Neural progenitor cell (in vitro differentiated cells): ENCODE results near the gene MED17. TPM values are rescaled to one million over a fixed set of nuclear protein-coding genes. Genes with fewer than 3 reads are reported as not detected.

Experiments
- DNase-seq: peaks from one replicate; pipeline ENCODE4 v3.0.0-alpha.2; 2016; ENCODE audit warnings: low spot score
- H2AFZ ChIP-seq: fragments of 200-600 bp; sonication (generic); replicated peaks from 2 replicates; pipeline ENCODE4 v1.6.1; 2016; ENCODE audit warnings: antibody characterized with exemption
- H3F3A ChIP-seq: fragments of 200-600 bp; sonication (generic); 2 replicates; pipeline ENCODE4 v1.6.1; 2016; ENCODE audit warnings: antibody characterized with exemption, low read depth
- H3K27ac ChIP-seq: fragments of 200-600 bp; sonication (generic); 2 replicates; pipeline ENCODE4 v1.5.1; 2016; ENCODE audit warnings: mild to moderate bottlenecking
- H3K27me3 ChIP-seq: fragments of 200-600 bp; sonication (generic); 2 replicates; pipeline ENCODE4 v1.6.1; 2016; ENCODE audit warnings: mild to moderate bottlenecking, moderate library complexity
- H3K36me3 ChIP-seq: fragments of 200-600 bp; sonication (generic); 2 replicates; pipeline ENCODE4 v1.5.1; 2016
- H3K4me1 ChIP-seq: fragments of 200-600 bp; sonication (generic); 2 replicates; pipeline ENCODE4 v1.6.1; 2016; ENCODE audit warnings: mixed run types
- H3K4me2 ChIP-seq: fragments of 200-600 bp; sonication (generic); 2 replicates; pipeline ENCODE4 v1.6.1; 2016
- H3K4me3 ChIP-seq: fragments of 200-600 bp; sonication (generic); 2 replicates; pipeline ENCODE4 v1.5.1; 2016
- H3K79me2 ChIP-seq: fragments of 200-600 bp; sonication (generic); 2 replicates; pipeline ENCODE4 v1.6.1; 2016; ENCODE audit warnings: low read depth
- H3K9ac ChIP-seq: fragments of 200-600 bp; sonication (generic); 2 replicates; pipeline ENCODE4 v1.6.1; 2016
- H3K9me3 ChIP-seq: fragments of 200-600 bp; sonication (generic); 2 replicates; pipeline ENCODE4 v1.5.1; 2016; ENCODE audit warnings: low read depth
- H4K20me1 ChIP-seq: fragments of 200-600 bp; sonication (generic); 2 replicates; pipeline ENCODE4 v1.6.1; 2016; ENCODE audit warnings: low read depth
- H3K27ac Mint-ChIP-seq: 3 replicates; pipeline ENCODE4 v1.8.0; 2021; ENCODE audit warnings: mixed read lengths
- H3K27me3 Mint-ChIP-seq: 2 replicates; pipeline ENCODE4 v1.8.0; 2022; ENCODE audit warnings: low read depth, mild to moderate bottlenecking, inconsistent platforms, moderate library complexity, mixed read lengths; ENCODE audit not compliant: insufficient read depth
- H3K36me3 Mint-ChIP-seq: 3 replicates; pipeline ENCODE4 v1.8.0; 2021; ENCODE audit warnings: mixed read lengths
- H3K4me1 Mint-ChIP-seq: 3 replicates; pipeline ENCODE4 v1.8.0; 2021; ENCODE audit warnings: mixed read lengths
- H3K4me3 Mint-ChIP-seq: 3 replicates; pipeline ENCODE4 v1.8.0; 2021; ENCODE audit warnings: mild to moderate bottlenecking, moderate library complexity, mixed read lengths
- H3K9me3 Mint-ChIP-seq: 3 replicates; pipeline ENCODE4 v1.8.0; 2020; ENCODE audit warnings: mixed read lengths
- CTCF ChIP-seq: fragments of 200-600 bp; sonication (generic); IDR thresholded peaks from 2 replicates; pipeline ENCODE4 v1.5.1; 2017; ENCODE audit warnings: antibody characterized with exemption, mild to moderate bottlenecking
- EZH2 ChIP-seq: fragments of 200-600 bp; sonication (generic); IDR thresholded peaks from 2 replicates; pipeline ENCODE4 v1.6.1; 2017; ENCODE audit warnings: antibody characterized with exemption, mild to moderate bottlenecking, moderate library complexity
- EZH2phosphoT487 ChIP-seq: fragments of 200-600 bp; sonication (generic); IDR thresholded peaks from 2 replicates; pipeline ENCODE4 v1.6.1; 2017; ENCODE audit warnings: antibody characterized with exemption
- total RNA-seq: library from RNA; depleted of rRNA; stranded (reverse); fragments of >200 nt; gene quantifications from 2 replicates; pipeline ENCODE4 v1.2.3, GENCODE V29; 2015; ENCODE audit warnings: low replicate concordance

Gene MED17
- total RNA-seq, 1 donor from 2014 or later: 76.4 TPM

DNA sequence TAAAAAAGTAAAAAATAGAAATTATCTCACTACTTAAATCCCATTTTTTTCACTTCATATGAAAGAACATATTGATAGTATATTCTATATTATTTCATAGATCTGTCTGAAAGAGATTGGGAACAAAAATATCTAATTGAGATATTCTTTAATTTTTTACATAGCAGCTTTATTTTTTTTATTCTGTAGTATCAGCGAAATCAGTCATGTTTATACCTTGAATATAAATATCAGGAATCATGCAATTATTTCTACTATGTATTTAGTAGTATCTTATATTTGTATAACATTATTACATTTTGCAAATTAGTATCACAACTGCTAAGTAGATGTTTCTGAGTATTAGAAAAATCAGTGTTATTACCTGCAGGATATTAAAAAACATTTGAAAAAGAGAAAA, 22.2 kb upstream of the MED17 start:
- Mint-ChIP-seq H3K27me3 (no peaks in the 10 kb centered on the region), H3K9me3 (no peaks in the 10 kb centered on the region), H3K4me3 (no peak overlapping the region), H3K4me1 (no peaks in the 10 kb centered on the region), H3K27ac (no peak overlapping the region), H3K36me3 (peaks cover 20% of the 10 kb centered on the region)
- Histone ChIP-seq H2AFZ (no peak overlapping the region), H3K4me2 (no peak overlapping the region), H3K9ac (no peak overlapping the region), H3F3A (no peaks in the 10 kb centered on the region), H3K27ac (no peak overlapping the region), H4K20me1 (no peaks in the 10 kb centered on the region), H3K36me3 (no peaks in the 10 kb centered on the region), H3K4me3 (no peak overlapping the region), H3K9me3 (no peaks in the 10 kb centered on the region), H3K4me1 (no peaks in the 10 kb centered on the region), H3K27me3 (no peaks in the 10 kb centered on the region), H3K79me2 (no peaks in the 10 kb centered on the region)
- no peak for DNase-seq
- TF ChIP-seq EZH2: no peak
- no peak for TF ChIP-seq EZH2phosphoT487
- no peak for TF ChIP-seq CTCF

DNA sequence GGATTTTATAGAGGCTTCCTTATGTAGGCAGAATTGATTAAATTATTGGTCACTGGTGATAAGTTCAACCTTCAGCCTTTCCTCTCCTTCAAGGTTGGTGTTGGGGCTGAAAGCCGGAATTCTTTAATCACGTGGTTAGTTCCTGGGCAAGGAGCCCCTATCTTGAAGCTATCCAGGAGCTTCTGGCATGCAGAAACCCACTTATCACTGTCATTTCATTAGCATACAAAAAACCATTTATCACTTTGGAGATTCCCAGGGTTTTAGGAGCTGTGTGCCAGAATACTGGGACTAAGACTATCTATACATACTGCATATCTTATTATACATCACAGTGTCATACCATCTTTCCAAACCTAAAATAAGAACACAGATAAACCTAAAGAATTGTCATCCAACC, 18.5 kb upstream of the MED17 start:
- Histone ChIP-seq H3K4me1 (no peaks in the 10 kb centered on the region), H3K9me3 (no peaks in the 10 kb centered on the region), H3K36me3 (no peaks in the 10 kb centered on the region), H3K27me3 (no peaks in the 10 kb centered on the region), H3K27ac (no peak overlapping the region), H3K9ac (no peak overlapping the region), H3K4me2 (no peak overlapping the region), H4K20me1 (no peaks in the 10 kb centered on the region), H2AFZ (no peak overlapping the region), H3F3A (no peaks in the 10 kb centered on the region), H3K79me2 (no peaks in the 10 kb centered on the region), H3K4me3 (no peak overlapping the region)
- no peak for TF ChIP-seq EZH2phosphoT487
- TF ChIP-seq EZH2: no peak
- no peak for TF ChIP-seq CTCF
- Mint-ChIP-seq H3K27ac (no peak overlapping the region), H3K36me3 (peaks cover 9% of the 10 kb centered on the region), H3K4me1 (no peaks in the 10 kb centered on the region), H3K27me3 (peaks cover 3% of the 10 kb centered on the region), H3K4me3 (no peak overlapping the region), H3K9me3 (no peaks in the 10 kb centered on the region)
- no peak for DNase-seq

DNA sequence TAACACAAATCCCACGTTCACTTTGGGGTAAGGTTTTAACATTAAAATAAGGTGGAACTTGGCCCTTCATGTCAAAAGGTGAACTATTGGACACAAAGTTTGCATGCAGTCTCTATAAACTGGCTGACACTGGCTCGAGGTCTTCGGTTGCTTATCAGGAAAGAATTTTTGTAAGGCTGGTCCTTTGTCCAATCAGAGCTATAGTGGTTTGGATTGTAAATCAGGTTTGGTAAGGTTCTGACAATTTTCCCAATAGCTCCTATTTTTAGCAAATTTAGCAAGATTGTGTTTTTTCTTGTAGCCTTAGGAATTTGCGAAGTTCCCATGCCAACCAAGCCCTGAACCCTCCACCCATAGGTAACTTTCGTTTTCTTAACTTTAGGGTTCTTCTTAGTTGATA, 17.6 kb upstream of the MED17 start:
- no peak overlapping the region for H2AFZ ChIP-seq
- no peak for DNase-seq
- Mint-ChIP-seq H3K27me3 (peaks cover 3% of the 10 kb centered on the region), H3K4me1 (no peaks in the 10 kb centered on the region), H3K27ac (no peak overlapping the region), H3K4me3 (no peak overlapping the region), H3K9me3 (no peaks in the 10 kb centered on the region), H3K36me3 (peaks cover 9% of the 10 kb centered on the region)
- H3K27ac ChIP-seq: no peak overlapping the region
- TF ChIP-seq EZH2 (no peak), CTCF (no peak), EZH2phosphoT487 (no peak)
- H3K9me3 ChIP-seq: no peaks in the 10 kb centered on the region
- no peaks in the 10 kb centered on the region for H4K20me1 ChIP-seq
- no peaks in the 10 kb centered on the region for H3K27me3 ChIP-seq
- H3K36me3 ChIP-seq: no peaks in the 10 kb centered on the region
- H3K79me2 ChIP-seq: no peaks in the 10 kb centered on the region
- no peak overlapping the region for H3K4me3 ChIP-seq
- H3K4me1 ChIP-seq: no peaks in the 10 kb centered on the region
- no peak overlapping the region for H3K4me2 ChIP-seq
- H3F3A ChIP-seq: no peaks in the 10 kb centered on the region
- H3K9ac ChIP-seq: no peak overlapping the region

DNA sequence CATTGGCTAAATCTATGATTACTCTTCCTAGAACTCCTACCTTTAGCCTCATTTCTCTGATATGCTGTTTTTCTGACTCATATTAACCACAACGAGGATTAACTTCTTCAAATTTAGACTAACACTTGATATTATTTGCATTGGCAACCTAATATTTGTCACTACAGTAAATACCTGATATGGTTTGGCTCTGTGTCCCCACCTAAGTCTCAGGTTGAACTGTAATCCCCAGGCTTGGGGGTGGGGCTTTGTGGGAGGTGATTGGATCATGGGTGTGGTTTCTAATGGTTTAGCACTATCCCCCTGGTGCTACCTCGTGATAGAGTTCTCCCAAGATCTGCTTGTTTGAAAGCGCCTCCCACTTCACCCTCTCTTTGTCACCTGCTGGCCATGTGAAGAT, 17.1 kb upstream of the MED17 start:
- Mint-ChIP-seq H3K27me3 (peaks cover 3% of the 10 kb centered on the region), H3K4me3 (no peak overlapping the region), H3K9me3 (no peaks in the 10 kb centered on the region), H3K36me3 (peaks cover 9% of the 10 kb centered on the region), H3K4me1 (no peaks in the 10 kb centered on the region), H3K27ac (no peak overlapping the region)
- Histone ChIP-seq H3K4me1 (no peaks in the 10 kb centered on the region), H3K36me3 (no peaks in the 10 kb centered on the region), H3F3A (no peaks in the 10 kb centered on the region), H3K27me3 (no peaks in the 10 kb centered on the region), H4K20me1 (no peaks in the 10 kb centered on the region), H3K27ac (no peak overlapping the region), H3K4me2 (no peak overlapping the region), H3K4me3 (no peak overlapping the region), H3K79me2 (no peaks in the 10 kb centered on the region), H2AFZ (no peak overlapping the region), H3K9ac (no peak overlapping the region), H3K9me3 (no peaks in the 10 kb centered on the region)
- TF ChIP-seq EZH2phosphoT487 (no peak), CTCF (no peak), EZH2 (no peak)
- DNase-seq: no peak
